HCT116 (cell line): Measurements from ENCODE around the gene MAN2C1. TPM values are rescaled to one million over a fixed set of nuclear protein-coding genes. Genes with fewer than 3 reads are reported as not detected.

ENCODE experiments used
- ATAC-seq: fragments of 200-7000 bp; cut with Tn5 transposase; 2 replicates; pipeline ENCODE4 v1.9.1; 2020; ENCODE audit warnings: mild to moderate bottlenecking, moderate library complexity
- BruUV-seq: library from RNA; stranded (reverse); fragments of 400-500 nt; replicated peaks from 2 replicates; lab custom pipeline; 2021; lab: Mats Ljungman, UMichigan
- CTCF ChIA-PET: fragments of 300-600 bp; sonication (Branson Sonifier 250); formaldehyde crosslinking; loops from one replicate; lab custom pipeline; 2021; ENCODE audit warnings: antibody characterized with exemption; lab: Charles Lee
- POLR2A ChIA-PET: fragments of 300-600, 350-600 bp; sonication (Branson Sonifier 250); formaldehyde crosslinking; loops from one replicate; lab custom pipeline; 2021; ENCODE audit warnings: antibody characterized with exemption; lab: Charles Lee
- RAD21 ChIA-PET, 2 experiments: fragments of 300-600 bp; sonication (Branson Sonifier 250); formaldehyde crosslinking; loops; one replicate each; lab custom pipeline; 2023; ENCODE audit warnings: low total read pairs in 2 of 2; ENCODE audit not compliant: uncharacterized antibody in 2 of 2, unreplicated experiment in 2 of 2, low non-redundant PET in 1 of 2; lab: Charles Lee
- DNase-seq: peaks from one replicate; pipeline ENCODE4 v3.0.0-alpha.2; 2010; ENCODE audit warnings: low read depth, low spot score
- H2AFZ ChIP-seq: fragments of 200-600 bp; shearing (Covaris generic), sonication (generic); 2 replicates; pipeline ENCODE4 v1.6.1; 2017; ENCODE audit warnings: low read depth, mixed run types, mixed read lengths, antibody characterized with exemption, low read length; ENCODE audit not compliant: poor library complexity, severe bottlenecking
- H3K27ac ChIP-seq: 2 replicates; pipeline ENCODE4 v1.5.1; 2012; ENCODE audit warnings: low read depth, low read length
- H3K27me3 ChIP-seq: fragments of 200-600 bp; sonication (generic); 2 replicates; pipeline ENCODE4 v1.6.1; 2016; ENCODE audit warnings: mixed run types, low read length, mixed read lengths; ENCODE audit not compliant: insufficient read depth
- H3K36me3 ChIP-seq, 2 experiments: fragments of 200-500 bp in 1 of 2; fragments of 200-600 bp in 1 of 2; sonication (Bioruptor generic) in 1 of 2; sonication (generic) in 1 of 2; 2 replicates each; pipeline versions ENCODE4 v1.5.1 to v1.6.1; 2014 to 2016; ENCODE audit warnings: low read length in 2 of 2, inconsistent platforms in 1 of 2, mixed read lengths in 1 of 2, mixed run types in 1 of 2; ENCODE audit not compliant: insufficient read depth in 2 of 2, control insufficient read depth in 1 of 2
- H3K4me1 ChIP-seq, 2 experiments: fragments of 200-600 bp in 1 of 2; sonication (generic) in 1 of 2; 2 replicates each; pipeline versions ENCODE4 v1.5.1 to v1.6.1; 2012 to 2017; ENCODE audit warnings: low read length in 2 of 2, inconsistent platforms in 1 of 2, mild to moderate bottlenecking in 1 of 2, mixed read lengths in 1 of 2, mixed run types in 1 of 2, moderate library complexity in 1 of 2; ENCODE audit not compliant: insufficient read depth in 2 of 2, control insufficient read depth in 1 of 2
- H3K4me2 ChIP-seq: fragments of 200-600 bp; sonication (generic); 2 replicates; pipeline ENCODE4 v1.6.1; 2017; ENCODE audit warnings: mixed run types, low read length, mixed read lengths
- H3K4me3 ChIP-seq, 2 experiments: fragments of 200-600 bp in 1 of 2; sonication (generic) in 1 of 2; replicated peaks in 1 of 2; 2 replicates each; pipeline ENCODE4 v1.5.1; 2011 to 2016; ENCODE audit warnings: low read length in 2 of 2, control low read depth in 1 of 2, low read depth in 1 of 2, mild to moderate bottlenecking in 1 of 2, mixed read lengths in 1 of 2, mixed run types in 1 of 2
- H3K79me2 ChIP-seq: fragments of 200-600 bp; sonication (generic); 2 replicates; pipeline ENCODE4 v1.6.1; 2017; ENCODE audit warnings: mild to moderate bottlenecking, mixed run types, low read length, moderate library complexity, mixed read lengths; ENCODE audit not compliant: insufficient read depth
- H3K9ac ChIP-seq: fragments of 200-600 bp; sonication (generic); 2 replicates; pipeline ENCODE4 v1.6.1; 2016; ENCODE audit warnings: low read length, mixed read lengths
- H3K9me2 ChIP-seq: fragments of 200-600 bp; sonication (generic), shearing (Covaris generic); 2 replicates; pipeline ENCODE4 v1.6.1; 2017; ENCODE audit warnings: mixed run types, mild to moderate bottlenecking, moderate library complexity; ENCODE audit not compliant: insufficient read depth
- H3K9me3 ChIP-seq, 2 experiments: fragments of 200-500 bp in 1 of 2; fragments of 200-600 bp in 1 of 2; sonication (Bioruptor generic) in 1 of 2; sonication (generic) in 1 of 2; 2 replicates each; pipeline ENCODE4 v1.6.1; 2014 to 2017; ENCODE audit warnings: low read length in 2 of 2, mixed read lengths in 2 of 2, inconsistent platforms in 1 of 2, low read depth in 1 of 2, mild to moderate bottlenecking in 1 of 2, mixed run types in 1 of 2, moderate library complexity in 1 of 2; ENCODE audit not compliant: control insufficient read depth in 1 of 2, insufficient read depth in 1 of 2
- H4K20me1 ChIP-seq: fragments of 200-600 bp; sonication (generic), shearing (Covaris generic); 2 replicates; pipeline ENCODE4 v1.6.1; 2017; ENCODE audit warnings: mixed run types, mild to moderate bottlenecking, moderate library complexity; ENCODE audit not compliant: insufficient read depth
- CBX3 ChIP-seq: IDR thresholded peaks from 2 replicates; pipeline ENCODE4 v1.6.1; 2012; ENCODE audit warnings: low read depth
- EGR1 ChIP-seq: IDR thresholded peaks from 2 replicates; pipeline ENCODE4 v1.6.1; 2012; ENCODE audit warnings: low read depth
- ELF1 ChIP-seq: IDR thresholded peaks from 2 replicates; pipeline ENCODE4 v1.6.1; 2012; ENCODE audit warnings: low read depth, borderline replicate concordance
- EZH2 ChIP-seq: fragments of 200-600 bp; sonication (generic); IDR thresholded peaks from 2 replicates; pipeline ENCODE4 v1.6.1; 2017; ENCODE audit warnings: antibody characterized with exemption, mixed run types
- EZH2phosphoT487 ChIP-seq: fragments of 200-600 bp; IDR thresholded peaks from 2 replicates; pipeline ENCODE4 v1.6.1; 2018; ENCODE audit warnings: antibody characterized with exemption, borderline replicate concordance
- FOSL1 ChIP-seq: IDR thresholded peaks from 2 replicates; pipeline ENCODE4 v1.6.1; 2012; ENCODE audit warnings: low read depth
- JUND ChIP-seq: IDR thresholded peaks from 2 replicates; pipeline ENCODE4 v1.6.1; 2012
- MAX ChIP-seq: IDR thresholded peaks from 2 replicates; pipeline ENCODE4 v1.6.1; 2012
- POLR2AphosphoS5 ChIP-seq: IDR thresholded peaks from 2 replicates; pipeline ENCODE4 v1.6.1; 2011; ENCODE audit warnings: mild to moderate bottlenecking, low read depth, low read length, moderate library complexity
- REST ChIP-seq: IDR thresholded peaks from 2 replicates; pipeline ENCODE4 v1.6.1; 2012; ENCODE audit warnings: low read depth
- SIN3A ChIP-seq: IDR thresholded peaks from 2 replicates; pipeline ENCODE4 v1.6.1; 2012; ENCODE audit warnings: low read depth
- SP1 ChIP-seq: IDR thresholded peaks from 2 replicates; pipeline ENCODE4 v1.6.1; 2012; ENCODE audit warnings: low read depth
- SRF ChIP-seq: IDR thresholded peaks from 2 replicates; pipeline ENCODE4 v1.6.1; 2012; ENCODE audit warnings: low read depth
- TCF7L2 ChIP-seq: IDR thresholded peaks from 2 replicates; pipeline ENCODE4 v1.7.0; 2011; ENCODE audit warnings: borderline replicate concordance, inconsistent platforms; ENCODE audit not compliant: insufficient read depth, insufficient read length; ENCODE audit errors: extremely low read depth
- ZFX ChIP-seq: fragments of 450-650 bp; IDR thresholded peaks from 2 replicates; pipeline ENCODE4 v1.6.1; 2017
- ZNF274 ChIP-seq: fragments of 200-500 bp; sonication (Bioruptor generic); IDR thresholded peaks from 2 replicates; pipeline ENCODE4 v1.6.1; 2014; ENCODE audit warnings: mild to moderate bottlenecking, low read depth, low read length, inconsistent platforms
- intact Hi-C: fragments of 100-400 bp; cut with micrococcal nuclease; formaldehyde crosslinking; loops from 2 replicates; pipeline ENCODE4 v1.10.0; 2022
- total RNA-seq: library from RNA; stranded (reverse); gene quantifications from one replicate; pipeline ENCODE4 v1.2.1, GENCODE V29; 2021; ENCODE audit not compliant: unreplicated experiment
- TF ChIP-seq, protein P1 (sequence below): IDR thresholded peaks from 2 replicates; pipeline ENCODE4 v1.6.1; 2011; ENCODE audit warnings: mild to moderate bottlenecking, low read length, moderate library complexity; ENCODE audit not compliant: insufficient replicate concordance; ENCODE audit errors: extremely low read depth

MAN2C1 gene
- total RNA-seq, 1 experiment from 2014 or later, result 118 TPM

DNA sequence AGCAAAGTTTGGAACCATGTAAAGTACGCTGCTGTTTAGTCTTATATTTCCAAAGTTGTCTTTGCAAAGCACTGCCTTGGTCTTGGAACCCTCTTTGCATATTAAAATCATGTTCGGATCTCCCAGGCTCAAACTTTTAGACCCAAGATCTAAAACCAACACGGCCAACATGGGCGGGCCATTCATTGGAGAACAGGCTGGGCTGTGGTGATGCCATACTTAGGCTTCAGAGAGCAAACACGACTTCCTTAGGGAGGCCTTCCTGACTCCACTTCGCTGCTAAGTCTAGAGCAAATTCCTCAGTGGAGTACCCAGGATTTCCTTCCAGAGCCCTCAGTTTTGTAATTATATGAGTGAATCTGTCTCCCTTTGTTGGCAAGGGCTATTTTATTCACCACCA lies 3.5 kb downstream of the MAN2C1 start:
- Histone ChIP-seq H3K36me3 (peaks cover 2 to 12% of the 10 kb centered on the region in 2 experiments; a peak in 1 of 4 replicates), H3K9me3 (no peaks in the 10 kb centered on the region), H3K4me2 (no peak overlapping the region), H3K9ac (no peak overlapping the region), H3K27me3 (no peaks in the 10 kb centered on the region), H3K4me1 (peaks cover 11 to 21% of the 10 kb centered on the region in 2 experiments), H3K79me2 (peaks cover 4% of the 10 kb centered on the region; the same call in 1 of the 2 replicates), H4K20me1 (no peaks in the 10 kb centered on the region), H3K9me2 (no peaks in the 10 kb centered on the region), H3K4me3 (no peak overlapping the region), H2AFZ (no peak overlapping the region), H3K27ac (no peak overlapping the region)
- ChIA-PET POLR2A (no interaction called here), CTCF (no interaction called here), RAD21 (no interaction called here)
- ATAC-seq, result no peak
- BruUV-seq, result no TSS peak
- DNase-seq, result no peak
- TF ChIP-seq ELF1 (no peak), EZH2 (no peak), SIN3A (no peak), EZH2phosphoT487 (no peak), MAX (no peak), ZFX (no peak), TCF7L2 (no peak), POLR2AphosphoS5 (no peak), JUND (no peak), CBX3 (no peak), REST (no peak), FOSL1 (no peak), SP1 (no peak), SRF (no peak), EGR1 (no peak), ZNF274 (no peak)
- TF ChIP-seq, protein P1, sequence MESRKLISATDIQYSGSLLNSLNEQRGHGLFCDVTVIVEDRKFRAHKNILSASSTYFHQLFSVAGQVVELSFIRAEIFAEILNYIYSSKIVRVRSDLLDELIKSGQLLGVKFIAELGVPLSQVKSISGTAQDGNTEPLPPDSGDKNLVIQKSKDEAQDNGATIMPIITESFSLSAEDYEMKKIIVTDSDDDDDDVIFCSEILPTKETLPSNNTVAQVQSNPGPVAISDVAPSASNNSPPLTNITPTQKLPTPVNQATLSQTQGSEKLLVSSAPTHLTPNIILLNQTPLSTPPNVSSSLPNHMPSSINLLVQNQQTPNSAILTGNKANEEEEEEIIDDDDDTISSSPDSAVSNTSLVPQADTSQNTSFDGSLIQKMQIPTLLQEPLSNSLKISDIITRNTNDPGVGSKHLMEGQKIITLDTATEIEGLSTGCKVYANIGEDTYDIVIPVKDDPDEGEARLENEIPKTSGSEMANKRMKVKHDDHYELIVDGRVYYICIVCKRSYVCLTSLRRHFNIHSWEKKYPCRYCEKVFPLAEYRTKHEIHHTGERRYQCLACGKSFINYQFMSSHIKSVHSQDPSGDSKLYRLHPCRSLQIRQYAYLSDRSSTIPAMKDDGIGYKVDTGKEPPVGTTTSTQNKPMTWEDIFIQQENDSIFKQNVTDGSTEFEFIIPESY, result no peak
- intact Hi-C loops, result loop anchor here (5.0 kb wide), 2 partner anchors 262 to 302 kb away; partner anchors contain the start of gene SNUPN
